Measurements from ENCODE around the gene ART3. TPM values are rescaled to one million over a fixed set of nuclear protein-coding genes. Genes with fewer than 3 reads are reported as not detected.
A peak's percentile ranks its signal among the peaks of the same experiment; 100 is the strongest.

The ART3 gene
- total and polyA plus RNA-seq, 2 of the 8 experiments (the other 6 are each of a cell fraction or from before 2014, with no cell fraction given), result 0.21 to 0.63 TPM

GRCh38 chr4:76072760-76073159 lies 1.7 kb upstream of the ART3 start:
- no peaks in the 10 kb centered on the region for H4K20me1 ChIP-seq (replicated peaks in 1 of 2; ENCODE audit: control insufficient read depth in 1 of 2, insufficient read depth in 2 of 2, low read length in 2 of 2)
- no peak overlapping the region; the same call in 1 of the 2 replicates for H3K18ac ChIP-seq (ENCODE audit: extremely low read depth, low read length)
- peaks cover 0 to 11% (median 6%) of the 10 kb centered on the region in 4 experiments; a peak in 5 of 7 replicates for H3K4me1 ChIP-seq (replicated peaks in 1 of 4; ENCODE audit: control insufficient read depth in 3 of 4, insufficient read depth in 4 of 4, low read length in 3 of 4)
- peak overlapping the region; percentile 61 for H4K5ac ChIP-seq (ENCODE audit: insufficient read length, low read depth, low read length)
- FAIRE-seq, result peak; percentile 87
- no peak overlapping the region for H4K8ac ChIP-seq (ENCODE audit: extremely low read depth, insufficient read depth, low read length)
- no peak overlapping the region for H3K4ac ChIP-seq (replicated peaks; ENCODE audit: insufficient read length, low read depth, low read length)
- no peak for DNase-seq (ENCODE audit: low read depth in 1 of 2, low spot score in 2 of 2)
- H3K27me3 ChIP-seq (replicated peaks in 1 of 4; ENCODE audit: control insufficient read depth in 3 of 4, extremely low read depth in 1 of 4, insufficient read depth in 3 of 4, low read length in 3 of 4), result no peaks in the 10 kb centered on the region
- 0 out of 2 replicates have a peak overlapping the region, but pooled peaks have one; percentile 52 for H2BK20ac ChIP-seq (ENCODE audit: low read length)
- no peak overlapping the region; the same call in 1 of the 2 replicates for H2AK5ac ChIP-seq (ENCODE audit: low read depth, low read length)
- H3K4me3 ChIP-seq (ENCODE audit: extremely low read depth in 1 of 4, insufficient read depth in 2 of 4, low read depth in 3 of 4, low read length in 4 of 4), result peak overlapping the region in 1 of 4 experiments; percentile 3; a peak in 1 of 8 replicates
- no peaks in the 10 kb centered on the region for H3K9me3 ChIP-seq (ENCODE audit: insufficient read depth in 2 of 2, low read depth in 1 of 2, low read length in 1 of 2)
- H2BK12ac ChIP-seq (ENCODE audit: low read depth, low read length), result peak overlapping the region; percentile 99; the same call in 1 of the 2 replicates
- ChIA-PET POLR2A (ENCODE audit: partially characterized antibody) (no interaction called here), CTCF (ENCODE audit: partially characterized antibody) (interaction anchor here (1.5 kb wide), 1 partner anchor 77 kb away, joined by 8 read pairs; no protein-coding TSS in a partner anchor)
- H3K27ac ChIP-seq (ENCODE audit: low read depth, low read length), result peak overlapping the region; percentile 72
- no peaks in the 10 kb centered on the region; the same call in 1 of the 2 replicates for H3K23me2 ChIP-seq (ENCODE audit: low read depth, low read length)
- no peak overlapping the region for H4K91ac ChIP-seq (replicated peaks; ENCODE audit: insufficient read length, low read length)
- H2AFZ ChIP-seq (ENCODE audit: low read length), result peak overlapping the region; percentile 73
- peak overlapping the region; percentile 50 to 77 for H3K4me2 ChIP-seq (ENCODE audit: insufficient read depth in 1 of 2, low read depth in 2 of 2, low read length in 2 of 2)
- H3K14ac ChIP-seq (ENCODE audit: insufficient read length), result no peak overlapping the region
- peak overlapping the region; percentile 45 for H2BK120ac ChIP-seq (replicated peaks; ENCODE audit: low read depth, low read length)
- H3K9ac ChIP-seq (replicated peaks in 1 of 4; ENCODE audit: extremely low read depth in 1 of 4, low read depth in 3 of 4, low read length in 3 of 4), result peak overlapping the region in 2 of 4 experiments; percentile 25 to 40; a peak in 4 of 7 replicates
- H3K79me1 ChIP-seq (ENCODE audit: low read depth, low read length), result no peaks in the 10 kb centered on the region
- H3K56ac ChIP-seq (replicated peaks; ENCODE audit: insufficient read length, low read depth, low read length), result no peak overlapping the region
- 19% methylated on average over 4 of the region's 4 CpGs; no CpG with 5 or more reads in 1 of the 2 experiments for WGBS, 2 experiments (ENCODE audit: extremely low coverage in 1 of 2, insufficient coverage in 1 of 2, insufficient read length in 1 of 2, insufficient replicate concordance in 2 of 2, low coverage in 1 of 2, low lambda C conversion rate in 2 of 2, missing lambda C conversion rate in 1 of 2)
- H2BK15ac ChIP-seq (ENCODE audit: low read length), result no peak overlapping the region
- no peaks in the 10 kb centered on the region for H3K79me2 ChIP-seq (ENCODE audit: control insufficient read depth in 1 of 2, insufficient read depth in 2 of 2, low read length in 2 of 2)
- H2BK5ac ChIP-seq (ENCODE audit: low read depth, low read length), result peak overlapping the region; percentile 85
- no peak overlapping the region for H3K23ac ChIP-seq (ENCODE audit: insufficient read length)
- H3K36me3 ChIP-seq (ENCODE audit: control insufficient read depth in 2 of 4, insufficient read depth in 4 of 4, low read length in 3 of 4), result no peaks in the 10 kb centered on the region
- TF ChIP-seq EP300 (IDR thresholded peaks at IDR 0.05; ENCODE audit: borderline replicate concordance in 1 of 2, low read depth in 2 of 2, low read length in 2 of 2), result no peak
- TF ChIP-seq CHD2 (IDR thresholded peaks at IDR 0.05; ENCODE audit: low read length), result no peak
- TF ChIP-seq TAF1 (IDR thresholded peaks at IDR 0.05; ENCODE audit: low read depth, low read length), result peak; percentile 24; the same call in 1 of the 2 replicates
- peak; percentile 43; the same call in 1 of the 2 replicates for TF ChIP-seq POU5F1 (IDR thresholded peaks at IDR 0.05; ENCODE audit: low read depth, low read length)
- peak; percentile 80; the same call in 1 of the 2 replicates for TF ChIP-seq TEAD4 (IDR thresholded peaks at IDR 0.05; ENCODE audit: low read depth, low read length)
- TF ChIP-seq GTF2F1 (IDR thresholded peaks at IDR 0.05; ENCODE audit: borderline replicate concordance, low read depth, low read length), result no peak
- no peak for TF ChIP-seq JUN (IDR thresholded peaks at IDR 0.05; ENCODE audit: low read depth, low read length)
- TF ChIP-seq USF2 (IDR thresholded peaks at IDR 0.05; ENCODE audit: low read length), result no peak
- no peak for TF ChIP-seq BCL11A (IDR thresholded peaks at IDR 0.05; ENCODE audit: low read depth in 2 of 2, low read length in 2 of 2)
- no peak for TF ChIP-seq HDAC6 (IDR thresholded peaks at IDR 0.05; ENCODE audit: low read depth, low read length)
- TF ChIP-seq SP4 (IDR thresholded peaks at IDR 0.05; ENCODE audit: low read length), result no peak
- no peak for TF ChIP-seq POLR2A (IDR thresholded peaks at IDR 0.05; ENCODE audit: control extremely low read depth in 1 of 2, low read depth in 2 of 2, low read length in 2 of 2)
- TF ChIP-seq RXRA (IDR thresholded peaks at IDR 0.05; ENCODE audit: insufficient read depth, low read depth, low read length), result no peak
- TF ChIP-seq BRCA1 (IDR thresholded peaks at IDR 0.05; ENCODE audit: low read depth, low read length), result no peak
